Measurements from ENCODE around the gene RB1.

- TF ChIP-seq CTCF (IDR thresholded peaks at IDR 0.05; ENCODE audit: borderline replicate concordance, extremely low read depth, low read length, poor library complexity, severe bottlenecking) (no peak), EZH2 (IDR thresholded peaks at IDR 0.05; ENCODE audit: borderline replicate concordance, low read depth, low read length, severe bottlenecking) (no peak)
These were observed 99.6 kb downstream of the RB1 start for GRCh38 chr13:48403151-48403631.
